Neural cell (in vitro differentiated cells): Measurements from ENCODE around the gene DPP6. TPM values are rescaled to one million over a fixed set of nuclear protein-coding genes. Genes with fewer than 3 reads are reported as not detected.

Source experiments
- H2AFZ ChIP-seq: fragments of 200-600, 300-800 bp; sonication (generic), shearing (Covaris generic); 2 replicates; pipeline ENCODE4 v1.6.0; 2014; ENCODE audit warnings: low read depth, mild to moderate bottlenecking, antibody characterized with exemption, low read length, moderate library complexity
- H3F3A ChIP-seq: fragments of 200-600 bp; shearing (Covaris generic); 2 replicates; pipeline ENCODE4 v1.6.1; 2016; ENCODE audit warnings: mild to moderate bottlenecking, moderate library complexity, mixed read lengths, antibody characterized with exemption, low read length; ENCODE audit not compliant: insufficient read depth, poor library complexity, severe bottlenecking
- H3K27ac ChIP-seq: fragments of 200-600, 300-800 bp; sonication (generic), shearing (Covaris generic); 2 replicates; pipeline ENCODE4 v1.5.1; 2014; ENCODE audit warnings: mild to moderate bottlenecking, low read length, moderate library complexity
- H3K27me3 ChIP-seq: fragments of 300-800, 200-600 bp; sonication (generic), shearing (Covaris generic); 2 replicates; pipeline ENCODE4 v1.6.0; 2014; ENCODE audit warnings: mild to moderate bottlenecking, low read depth, low read length, moderate library complexity; ENCODE audit not compliant: insufficient read depth
- H3K36me3 ChIP-seq: fragments of 300-800, 200-600 bp; sonication (generic), shearing (Covaris generic); 2 replicates; pipeline ENCODE4 v1.5.1; 2014; ENCODE audit warnings: mild to moderate bottlenecking, antibody characterized with exemption, low read length, moderate library complexity; ENCODE audit not compliant: insufficient read depth
- H3K4me2 ChIP-seq: fragments of 300-800, 200-600 bp; sonication (generic), shearing (Covaris generic); 2 replicates; pipeline ENCODE4 v1.6.0; 2014; ENCODE audit warnings: mild to moderate bottlenecking, low read length
- H3K4me3 ChIP-seq: fragments of 300-800, 200-600 bp; sonication (generic), shearing (Covaris generic); 2 replicates; pipeline ENCODE4 v1.5.1; 2014; ENCODE audit warnings: mild to moderate bottlenecking, low read length, moderate library complexity
- H3K79me2 ChIP-seq: fragments of 200-600 bp; shearing (Covaris generic); replicated peaks from 2 replicates; pipeline ENCODE4 v1.6.0; 2014; ENCODE audit warnings: mild to moderate bottlenecking, low read length, moderate library complexity; ENCODE audit not compliant: insufficient read depth
- H3K9ac ChIP-seq: fragments of 300-800, 200-600 bp; sonication (generic), shearing (Covaris generic); 2 replicates; pipeline ENCODE4 v1.6.1; 2016; ENCODE audit warnings: mild to moderate bottlenecking, low read length, mixed read lengths
- H3K9me2 ChIP-seq: fragments of 200-600 bp; shearing (Covaris generic); 2 replicates; pipeline ENCODE4 v1.6.1; 2016; ENCODE audit warnings: mild to moderate bottlenecking, low read length, mixed read lengths; ENCODE audit not compliant: insufficient read depth
- H3K9me3 ChIP-seq: fragments of 200-600, 300-800 bp; sonication (generic), shearing (Covaris generic); 2 replicates; pipeline ENCODE4 v1.6.1; 2016; ENCODE audit warnings: mild to moderate bottlenecking, mixed run types, low read length, moderate library complexity, mixed read lengths
- H4K20me1 ChIP-seq: fragments of 200-600 bp; shearing (Covaris generic); 2 replicates; pipeline ENCODE4 v1.6.1; 2016; ENCODE audit warnings: mild to moderate bottlenecking, mixed run types; ENCODE audit not compliant: insufficient read depth
- EP300 ChIP-seq: fragments of 450-650 bp; conservative IDR thresholded peaks from 2 replicates; pipeline ENCODE4 v1.6.1; 2014; ENCODE audit warnings: antibody characterized with exemption, mild to moderate bottlenecking, moderate library complexity; ENCODE audit not compliant: poor library complexity, severe bottlenecking
- EZH2 ChIP-seq: fragments of 200-600, 300-800 bp; shearing (Covaris generic), sonication (generic); IDR thresholded peaks from 2 replicates; pipeline ENCODE4 v1.6.1; 2014; ENCODE audit warnings: antibody characterized with exemption, low read length, borderline replicate concordance, mild to moderate bottlenecking; ENCODE audit not compliant: insufficient read depth, poor library complexity, severe bottlenecking
- MXI1 ChIP-seq: fragments of 450-650 bp; conservative IDR thresholded peaks from 2 replicates; pipeline ENCODE4 v1.6.1; 2014; ENCODE audit warnings: antibody characterized with exemption, mild to moderate bottlenecking; ENCODE audit not compliant: poor library complexity, severe bottlenecking
- POLR2AphosphoS5 ChIP-seq: IDR thresholded peaks from 2 replicates; pipeline ENCODE4 v1.6.1; 2012
- RAD21 ChIP-seq: fragments of 450-650 bp; conservative IDR thresholded peaks from 2 replicates; pipeline ENCODE4 v1.6.1; 2014; ENCODE audit warnings: antibody characterized with exemption, mild to moderate bottlenecking, moderate library complexity
- SMC3 ChIP-seq: fragments of 450-650 bp; conservative IDR thresholded peaks from 2 replicates; pipeline ENCODE4 v1.6.1; 2014; ENCODE audit warnings: antibody characterized with exemption, mild to moderate bottlenecking, moderate library complexity; ENCODE audit not compliant: poor library complexity
- TAF1 ChIP-seq: IDR thresholded peaks from 2 replicates; pipeline ENCODE4 v1.6.1; 2012; ENCODE audit warnings: low read depth
- polyA plus RNA-seq: library from polyadenylated mRNA; depleted of rRNA; stranded (reverse); fragments of >200 nt; gene quantifications from 2 replicates; pipeline ENCODE4 v1.2.3, GENCODE V29; 2014
- TF ChIP-seq, protein P1 (sequence below): IDR thresholded peaks from 2 replicates; pipeline ENCODE4 v1.6.1; 2012; ENCODE audit warnings: borderline replicate concordance
- TF ChIP-seq, protein P2 (sequence below): fragments of 450-650 bp; IDR thresholded peaks from 2 replicates; pipeline ENCODE4 v1.5.1; 2014; ENCODE audit warnings: antibody characterized with exemption, mild to moderate bottlenecking, moderate library complexity; ENCODE audit not compliant: poor library complexity, severe bottlenecking

DPP6 gene
- polyA plus RNA-seq, 1 donor from 2014 or later = 20.4 TPM

DNA sequence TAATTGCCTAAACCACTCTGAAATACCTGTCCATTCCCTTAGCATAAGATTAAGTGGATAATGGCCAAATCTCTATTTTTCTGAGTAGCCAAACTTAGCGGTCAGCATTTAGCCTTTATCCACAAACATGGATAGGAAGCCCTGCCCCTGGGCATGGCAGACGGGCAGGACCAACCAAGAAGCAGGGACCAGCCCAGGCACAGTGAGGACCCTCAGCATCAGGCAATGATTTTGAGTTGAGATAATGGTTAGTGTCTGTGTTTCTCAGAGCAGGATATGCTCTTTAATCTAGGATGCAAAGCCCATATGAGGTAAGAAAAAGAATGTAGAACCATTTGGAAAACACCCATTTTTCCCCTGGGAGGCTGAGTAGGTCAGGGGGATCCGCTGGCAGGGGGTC, 131.7 kb downstream of the DPP6 start:
- Histone ChIP-seq H2AFZ (no peak overlapping the region), H3K4me2 (no peak overlapping the region), H3K9ac (no peak overlapping the region), H3K4me3 (no peak overlapping the region), H3K27me3 (no peaks in the 10 kb centered on the region), H3K36me3 (no peaks in the 10 kb centered on the region), H3K79me2 (no peaks in the 10 kb centered on the region), H3K9me2 (no peaks in the 10 kb centered on the region), H3K27ac (no peak overlapping the region), H3K9me3 (no peaks in the 10 kb centered on the region), H3F3A (no peaks in the 10 kb centered on the region), H4K20me1 (no peaks in the 10 kb centered on the region)
- TF ChIP-seq, protein P1, sequence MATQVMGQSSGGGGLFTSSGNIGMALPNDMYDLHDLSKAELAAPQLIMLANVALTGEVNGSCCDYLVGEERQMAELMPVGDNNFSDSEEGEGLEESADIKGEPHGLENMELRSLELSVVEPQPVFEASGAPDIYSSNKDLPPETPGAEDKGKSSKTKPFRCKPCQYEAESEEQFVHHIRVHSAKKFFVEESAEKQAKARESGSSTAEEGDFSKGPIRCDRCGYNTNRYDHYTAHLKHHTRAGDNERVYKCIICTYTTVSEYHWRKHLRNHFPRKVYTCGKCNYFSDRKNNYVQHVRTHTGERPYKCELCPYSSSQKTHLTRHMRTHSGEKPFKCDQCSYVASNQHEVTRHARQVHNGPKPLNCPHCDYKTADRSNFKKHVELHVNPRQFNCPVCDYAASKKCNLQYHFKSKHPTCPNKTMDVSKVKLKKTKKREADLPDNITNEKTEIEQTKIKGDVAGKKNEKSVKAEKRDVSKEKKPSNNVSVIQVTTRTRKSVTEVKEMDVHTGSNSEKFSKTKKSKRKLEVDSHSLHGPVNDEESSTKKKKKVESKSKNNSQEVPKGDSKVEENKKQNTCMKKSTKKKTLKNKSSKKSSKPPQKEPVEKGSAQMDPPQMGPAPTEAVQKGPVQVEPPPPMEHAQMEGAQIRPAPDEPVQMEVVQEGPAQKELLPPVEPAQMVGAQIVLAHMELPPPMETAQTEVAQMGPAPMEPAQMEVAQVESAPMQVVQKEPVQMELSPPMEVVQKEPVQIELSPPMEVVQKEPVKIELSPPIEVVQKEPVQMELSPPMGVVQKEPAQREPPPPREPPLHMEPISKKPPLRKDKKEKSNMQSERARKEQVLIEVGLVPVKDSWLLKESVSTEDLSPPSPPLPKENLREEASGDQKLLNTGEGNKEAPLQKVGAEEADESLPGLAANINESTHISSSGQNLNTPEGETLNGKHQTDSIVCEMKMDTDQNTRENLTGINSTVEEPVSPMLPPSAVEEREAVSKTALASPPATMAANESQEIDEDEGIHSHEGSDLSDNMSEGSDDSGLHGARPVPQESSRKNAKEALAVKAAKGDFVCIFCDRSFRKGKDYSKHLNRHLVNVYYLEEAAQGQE = no peak
- TF ChIP-seq, protein P2, sequence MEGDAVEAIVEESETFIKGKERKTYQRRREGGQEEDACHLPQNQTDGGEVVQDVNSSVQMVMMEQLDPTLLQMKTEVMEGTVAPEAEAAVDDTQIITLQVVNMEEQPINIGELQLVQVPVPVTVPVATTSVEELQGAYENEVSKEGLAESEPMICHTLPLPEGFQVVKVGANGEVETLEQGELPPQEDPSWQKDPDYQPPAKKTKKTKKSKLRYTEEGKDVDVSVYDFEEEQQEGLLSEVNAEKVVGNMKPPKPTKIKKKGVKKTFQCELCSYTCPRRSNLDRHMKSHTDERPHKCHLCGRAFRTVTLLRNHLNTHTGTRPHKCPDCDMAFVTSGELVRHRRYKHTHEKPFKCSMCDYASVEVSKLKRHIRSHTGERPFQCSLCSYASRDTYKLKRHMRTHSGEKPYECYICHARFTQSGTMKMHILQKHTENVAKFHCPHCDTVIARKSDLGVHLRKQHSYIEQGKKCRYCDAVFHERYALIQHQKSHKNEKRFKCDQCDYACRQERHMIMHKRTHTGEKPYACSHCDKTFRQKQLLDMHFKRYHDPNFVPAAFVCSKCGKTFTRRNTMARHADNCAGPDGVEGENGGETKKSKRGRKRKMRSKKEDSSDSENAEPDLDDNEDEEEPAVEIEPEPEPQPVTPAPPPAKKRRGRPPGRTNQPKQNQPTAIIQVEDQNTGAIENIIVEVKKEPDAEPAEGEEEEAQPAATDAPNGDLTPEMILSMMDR = no peak
- TF ChIP-seq EP300 (no peak), TAF1 (no peak), EZH2 (no peak), RAD21 (no peak)

DNA sequence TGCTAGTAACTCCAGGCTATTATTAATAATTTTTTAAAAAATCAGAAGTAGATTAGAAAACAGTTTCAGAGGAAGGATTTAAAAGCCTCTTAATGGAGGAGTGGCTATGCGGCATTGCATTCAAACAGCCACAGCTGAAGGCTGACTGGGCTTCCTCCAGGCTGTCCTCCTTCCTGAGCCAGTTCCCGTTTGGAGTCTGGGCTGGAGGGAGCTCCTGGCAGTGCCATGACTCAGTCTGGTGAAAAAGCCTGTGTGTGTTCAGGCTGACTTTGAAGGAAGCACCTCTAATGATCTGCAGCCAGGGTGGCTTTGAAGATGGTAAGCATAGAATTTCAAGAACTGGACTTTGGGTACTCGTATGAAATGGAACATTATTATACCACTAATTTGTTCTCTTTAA, 134.6 kb downstream of the DPP6 start:
- Histone ChIP-seq H3K4me3 (no peak overlapping the region), H3F3A (no peaks in the 10 kb centered on the region), H3K4me2 (no peak overlapping the region), H3K9me3 (no peaks in the 10 kb centered on the region), H3K9ac (no peak overlapping the region), H3K27me3 (no peaks in the 10 kb centered on the region), H3K36me3 (no peaks in the 10 kb centered on the region), H3K79me2 (no peaks in the 10 kb centered on the region), H4K20me1 (no peaks in the 10 kb centered on the region), H3K27ac (no peak overlapping the region), H3K9me2 (no peaks in the 10 kb centered on the region), H2AFZ (no peak overlapping the region)
- TF ChIP-seq SMC3 (no peak), POLR2AphosphoS5 (no peak), RAD21 (no peak), EP300 (no peak), MXI1 (no peak), EZH2 (no peak), TAF1 (no peak)
- TF ChIP-seq, protein P2 = no peak
- TF ChIP-seq, protein P1 = no peak
